Measurements from ENCODE around the gene BTRC. TPM values are rescaled to one million over a fixed set of nuclear protein-coding genes. Genes with fewer than 3 reads are reported as not detected.

BTRC gene
- total RNA-seq, 1 donor from 2014 or later: 35.5 TPM

DNA sequence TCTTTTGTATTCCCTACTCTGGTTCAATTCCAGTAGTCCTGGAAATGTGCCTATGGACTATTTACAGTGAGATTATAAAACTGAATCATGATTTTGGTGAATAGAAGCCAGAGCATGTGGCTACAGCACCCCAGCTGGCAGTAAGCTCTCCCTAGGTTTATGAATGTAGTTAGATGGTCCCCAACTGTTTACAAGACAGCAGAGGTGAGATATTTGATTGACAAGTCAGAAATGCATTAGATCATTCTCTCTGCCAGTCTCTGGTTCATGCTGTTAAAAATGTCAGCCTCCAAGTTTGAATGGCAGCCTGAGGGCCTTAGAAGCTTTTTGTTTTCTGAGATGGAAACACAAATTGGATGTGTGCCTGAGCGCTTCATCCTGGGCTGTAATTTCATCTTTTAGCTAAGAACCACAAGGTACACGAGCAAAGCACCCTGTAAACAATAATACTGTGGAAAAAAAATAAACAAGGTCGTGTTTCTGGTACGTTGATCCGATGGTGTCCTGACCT lies 85.0 kb downstream of the BTRC start:
- DNase-seq (ENCODE audit: low read depth, low spot score): no peak
- TF ChIP-seq, protein P1, sequence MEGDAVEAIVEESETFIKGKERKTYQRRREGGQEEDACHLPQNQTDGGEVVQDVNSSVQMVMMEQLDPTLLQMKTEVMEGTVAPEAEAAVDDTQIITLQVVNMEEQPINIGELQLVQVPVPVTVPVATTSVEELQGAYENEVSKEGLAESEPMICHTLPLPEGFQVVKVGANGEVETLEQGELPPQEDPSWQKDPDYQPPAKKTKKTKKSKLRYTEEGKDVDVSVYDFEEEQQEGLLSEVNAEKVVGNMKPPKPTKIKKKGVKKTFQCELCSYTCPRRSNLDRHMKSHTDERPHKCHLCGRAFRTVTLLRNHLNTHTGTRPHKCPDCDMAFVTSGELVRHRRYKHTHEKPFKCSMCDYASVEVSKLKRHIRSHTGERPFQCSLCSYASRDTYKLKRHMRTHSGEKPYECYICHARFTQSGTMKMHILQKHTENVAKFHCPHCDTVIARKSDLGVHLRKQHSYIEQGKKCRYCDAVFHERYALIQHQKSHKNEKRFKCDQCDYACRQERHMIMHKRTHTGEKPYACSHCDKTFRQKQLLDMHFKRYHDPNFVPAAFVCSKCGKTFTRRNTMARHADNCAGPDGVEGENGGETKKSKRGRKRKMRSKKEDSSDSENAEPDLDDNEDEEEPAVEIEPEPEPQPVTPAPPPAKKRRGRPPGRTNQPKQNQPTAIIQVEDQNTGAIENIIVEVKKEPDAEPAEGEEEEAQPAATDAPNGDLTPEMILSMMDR (conservative IDR thresholded peaks at IDR 0.05): no peak
- Mint-ChIP-seq H3K9me3 (no peaks in the 10 kb centered on the region), H3K4me1 (peaks cover 12% of the 10 kb centered on the region), H3K27ac (ENCODE audit: unreplicated experiment) (no peak overlapping the region), H3K36me3 (ENCODE audit: low read depth) (no peaks in the 10 kb centered on the region), H3K4me3 (no peak overlapping the region), H3K27me3 (ENCODE audit: low read depth) (no peaks in the 10 kb centered on the region)

DNA sequence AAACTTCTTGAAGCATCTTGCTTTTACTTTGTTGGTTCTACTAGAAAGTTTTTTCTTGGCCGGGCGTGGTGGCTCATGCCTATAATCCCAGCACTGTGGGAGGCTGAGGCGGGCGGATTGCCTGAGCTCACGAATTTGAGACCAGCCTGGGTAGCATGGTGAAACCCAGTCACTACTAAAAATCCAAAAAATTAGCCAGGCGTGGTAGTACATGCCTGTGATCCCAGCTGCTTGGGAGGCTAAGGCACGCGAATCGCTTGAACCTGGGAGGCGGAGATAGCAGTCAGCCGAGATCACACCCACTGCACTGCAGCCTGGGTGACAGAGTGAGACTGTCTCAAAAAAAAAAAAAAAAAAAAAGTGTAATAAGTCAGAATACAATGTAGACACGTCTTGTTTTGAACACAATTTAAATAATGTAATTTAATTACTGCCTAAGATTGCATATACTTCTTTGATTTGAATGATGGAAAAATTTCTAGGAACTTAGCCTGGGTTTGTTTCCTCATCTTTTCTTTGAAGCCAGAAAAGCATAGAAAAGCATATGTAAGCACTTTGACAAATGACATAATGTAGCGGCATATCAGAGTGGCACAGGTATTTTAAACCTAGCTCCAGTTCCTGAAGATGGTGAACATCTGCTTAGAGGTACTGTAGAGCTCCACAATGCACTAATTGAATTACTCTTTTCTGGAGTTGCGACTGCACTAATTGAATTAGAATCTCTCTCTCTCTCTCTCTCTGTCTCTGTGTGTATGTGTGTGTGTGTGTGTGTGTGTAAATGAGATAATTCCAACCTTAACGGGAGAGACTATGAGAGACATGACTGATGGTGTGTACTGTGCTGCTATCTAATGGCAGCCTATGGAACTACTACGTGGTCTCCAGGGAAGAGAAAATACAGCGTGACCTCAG lies 87.8 kb downstream of the BTRC start:
- H3K27ac Mint-ChIP-seq (ENCODE audit: unreplicated experiment): no peak overlapping the region
- TF ChIP-seq, protein P1 (conservative IDR thresholded peaks at IDR 0.05): peak; percentile 75
- DNase-seq (ENCODE audit: low read depth, low spot score): no peak
- no peaks in the 10 kb centered on the region for H3K36me3 Mint-ChIP-seq (ENCODE audit: low read depth)
- peaks cover 37% of the 10 kb centered on the region for H3K4me1 Mint-ChIP-seq
- H3K9me3 Mint-ChIP-seq: no peaks in the 10 kb centered on the region
- no peak overlapping the region for H3K4me3 Mint-ChIP-seq
- H3K27me3 Mint-ChIP-seq (ENCODE audit: low read depth): no peaks in the 10 kb centered on the region

DNA sequence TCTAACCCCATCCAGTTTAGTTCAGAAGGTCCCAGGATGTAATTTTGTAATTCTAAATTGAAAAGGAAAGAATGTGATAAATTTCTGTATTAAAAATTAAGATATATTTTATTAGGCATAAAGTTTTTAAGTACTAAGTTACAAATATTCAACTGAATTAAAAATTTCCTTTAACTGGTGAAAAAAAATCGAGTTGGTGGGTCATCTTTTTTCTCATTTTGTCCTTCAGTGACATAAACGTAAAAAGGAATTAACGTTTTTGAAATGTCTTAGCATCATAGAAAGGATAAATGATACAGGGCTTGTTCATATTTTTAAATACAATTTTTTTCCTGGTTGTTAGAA lies 88.5 kb downstream of the BTRC start:
- no peaks in the 10 kb centered on the region for H3K9me3 Mint-ChIP-seq
- H3K27ac Mint-ChIP-seq (ENCODE audit: unreplicated experiment): no peak overlapping the region
- H3K36me3 Mint-ChIP-seq (ENCODE audit: low read depth): no peaks in the 10 kb centered on the region
- no peak overlapping the region for H3K4me3 Mint-ChIP-seq
- TF ChIP-seq, protein P1 (conservative IDR thresholded peaks at IDR 0.05): peak; percentile 4
- peaks cover 42% of the 10 kb centered on the region for H3K4me1 Mint-ChIP-seq
- DNase-seq (ENCODE audit: low read depth, low spot score): no peak
- no peaks in the 10 kb centered on the region for H3K27me3 Mint-ChIP-seq (ENCODE audit: low read depth)

DNA sequence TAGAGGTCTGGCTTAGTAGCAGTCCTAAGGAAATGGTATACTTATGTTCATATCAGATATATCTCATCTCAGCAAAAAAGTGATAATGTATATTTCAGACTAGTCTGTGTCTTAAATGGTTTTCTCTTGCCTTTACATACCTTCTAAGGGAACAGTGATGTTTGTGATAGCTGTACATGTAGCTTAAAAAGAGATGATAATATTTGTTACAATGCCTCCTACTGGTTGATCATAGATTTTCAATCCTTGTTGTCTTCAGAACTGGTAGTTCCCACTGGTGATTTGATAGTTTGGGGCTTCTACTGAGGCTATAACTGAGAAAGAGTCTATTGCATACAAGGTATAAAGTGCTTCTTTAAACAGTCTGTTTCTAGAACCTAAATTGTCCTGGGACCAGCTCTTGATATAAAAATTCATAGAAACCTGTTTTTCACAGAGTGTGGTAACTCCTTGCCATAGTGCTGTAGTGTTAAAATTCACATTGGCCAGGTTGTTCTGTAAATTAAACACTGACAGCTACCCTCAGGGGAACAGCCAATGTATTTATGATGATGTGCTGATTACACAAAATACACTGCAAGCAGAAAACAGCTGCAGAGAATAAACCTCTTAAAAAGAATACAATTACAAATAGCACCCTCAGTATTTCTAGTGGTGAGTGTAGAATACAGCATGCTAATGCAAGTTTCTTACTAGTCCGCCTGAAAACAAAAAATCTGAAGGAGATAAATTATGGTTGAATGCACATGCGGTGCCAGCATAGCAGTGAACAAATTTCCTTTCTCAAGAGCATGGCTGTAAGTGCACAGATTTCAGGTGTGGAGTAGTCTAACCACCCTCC lies 90.3 kb downstream of the BTRC start:
- DNase-seq (ENCODE audit: low read depth, low spot score): no peak
- Mint-ChIP-seq H3K9me3 (no peaks in the 10 kb centered on the region), H3K27ac (ENCODE audit: unreplicated experiment) (no peak overlapping the region), H3K4me1 (peaks cover 36% of the 10 kb centered on the region), H3K27me3 (ENCODE audit: low read depth) (peaks cover 2% of the 10 kb centered on the region), H3K36me3 (ENCODE audit: low read depth) (no peaks in the 10 kb centered on the region), H3K4me3 (no peak overlapping the region)
- TF ChIP-seq, protein P1 (conservative IDR thresholded peaks at IDR 0.05): peak; percentile 55

DNA sequence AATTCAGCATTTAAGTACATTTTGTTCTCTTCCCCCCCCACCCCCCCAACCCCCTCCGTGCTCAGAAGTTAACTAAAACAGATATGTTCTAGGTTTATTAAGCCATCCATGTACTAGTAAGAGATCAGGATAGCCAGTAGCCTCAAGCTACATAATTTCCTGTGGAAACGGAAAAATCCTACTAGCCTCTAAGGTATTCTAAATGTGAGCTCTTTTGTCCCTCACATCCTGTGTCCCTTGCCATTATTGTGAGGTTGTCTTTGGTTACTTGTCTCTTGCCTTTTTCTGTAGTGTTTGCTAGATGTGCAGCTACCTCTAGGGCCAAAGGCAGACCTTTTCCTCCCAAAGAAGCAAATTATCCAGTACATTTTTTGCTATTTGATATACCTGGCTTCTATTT lies 92.1 kb downstream of the BTRC start:
- no peak for DNase-seq (ENCODE audit: low read depth, low spot score)
- Mint-ChIP-seq H3K9me3 (no peaks in the 10 kb centered on the region), H3K4me1 (peaks cover 42% of the 10 kb centered on the region), H3K36me3 (ENCODE audit: low read depth) (no peaks in the 10 kb centered on the region), H3K27ac (ENCODE audit: unreplicated experiment) (no peak overlapping the region), H3K27me3 (ENCODE audit: low read depth) (peaks cover 8% of the 10 kb centered on the region), H3K4me3 (peak overlapping the region; percentile 36)
- TF ChIP-seq, protein P1 (conservative IDR thresholded peaks at IDR 0.05): no peak

Measured in neural crest cell (in vitro differentiated cells).